Body of pancreas (tissue), 4 donors: Measurements from ENCODE around the gene SERPINI1.

ENCODE experiments used
- POLR2A ChIP-seq, 3 donors: fragments of 450-650 bp; IDR thresholded peaks; one replicate each; pipeline ENCODE4 v1.6.1; 2016; ENCODE audit warnings: antibody characterized with exemption in 3 of 3, mild to moderate bottlenecking in 2 of 3
- TF ChIP-seq, protein P1 (sequence below), 7 experiments: fragments of 450-650 bp in 4 of 7; fragments of 200-600 bp in 3 of 7; sonication (generic) in 3 of 7; IDR thresholded peaks; one replicate each; pipeline ENCODE4 v1.5.1; 2016 to 2019; ENCODE audit warnings: antibody characterized with exemption in 7 of 7

DNA sequence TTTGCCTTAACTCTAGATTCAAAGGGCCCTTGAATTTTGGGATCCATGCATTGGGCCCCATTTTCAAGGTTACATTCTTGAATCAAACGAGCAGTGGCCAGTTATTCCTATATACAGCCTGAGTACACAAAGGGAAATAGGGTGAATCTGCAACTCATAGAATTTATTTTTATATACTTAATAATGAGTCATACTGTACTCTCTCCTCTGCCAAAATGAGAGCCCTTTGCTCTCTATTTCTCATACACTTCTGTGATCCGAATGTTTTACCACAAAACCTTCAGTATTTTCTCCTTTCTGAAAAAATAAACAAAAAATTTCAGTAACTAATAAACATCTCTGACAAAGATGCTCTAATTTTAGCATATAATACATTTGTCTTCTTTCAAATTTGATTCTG, 116.7 kb downstream of the SERPINI1 start:
- TF ChIP-seq, protein P1, sequence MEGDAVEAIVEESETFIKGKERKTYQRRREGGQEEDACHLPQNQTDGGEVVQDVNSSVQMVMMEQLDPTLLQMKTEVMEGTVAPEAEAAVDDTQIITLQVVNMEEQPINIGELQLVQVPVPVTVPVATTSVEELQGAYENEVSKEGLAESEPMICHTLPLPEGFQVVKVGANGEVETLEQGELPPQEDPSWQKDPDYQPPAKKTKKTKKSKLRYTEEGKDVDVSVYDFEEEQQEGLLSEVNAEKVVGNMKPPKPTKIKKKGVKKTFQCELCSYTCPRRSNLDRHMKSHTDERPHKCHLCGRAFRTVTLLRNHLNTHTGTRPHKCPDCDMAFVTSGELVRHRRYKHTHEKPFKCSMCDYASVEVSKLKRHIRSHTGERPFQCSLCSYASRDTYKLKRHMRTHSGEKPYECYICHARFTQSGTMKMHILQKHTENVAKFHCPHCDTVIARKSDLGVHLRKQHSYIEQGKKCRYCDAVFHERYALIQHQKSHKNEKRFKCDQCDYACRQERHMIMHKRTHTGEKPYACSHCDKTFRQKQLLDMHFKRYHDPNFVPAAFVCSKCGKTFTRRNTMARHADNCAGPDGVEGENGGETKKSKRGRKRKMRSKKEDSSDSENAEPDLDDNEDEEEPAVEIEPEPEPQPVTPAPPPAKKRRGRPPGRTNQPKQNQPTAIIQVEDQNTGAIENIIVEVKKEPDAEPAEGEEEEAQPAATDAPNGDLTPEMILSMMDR (IDR thresholded peaks at IDR 0.05): no peak
- no peak for TF ChIP-seq POLR2A (IDR thresholded peaks at IDR 0.05)
